Measurements from ENCODE around the gene SERPINA4.
"Not testable (repeated sequence)": the region's sequence is repeated elsewhere in the genome, so short reads cannot be mapped to it uniquely, and the experiment has no call there.

Gene SERPINA4

DNA sequence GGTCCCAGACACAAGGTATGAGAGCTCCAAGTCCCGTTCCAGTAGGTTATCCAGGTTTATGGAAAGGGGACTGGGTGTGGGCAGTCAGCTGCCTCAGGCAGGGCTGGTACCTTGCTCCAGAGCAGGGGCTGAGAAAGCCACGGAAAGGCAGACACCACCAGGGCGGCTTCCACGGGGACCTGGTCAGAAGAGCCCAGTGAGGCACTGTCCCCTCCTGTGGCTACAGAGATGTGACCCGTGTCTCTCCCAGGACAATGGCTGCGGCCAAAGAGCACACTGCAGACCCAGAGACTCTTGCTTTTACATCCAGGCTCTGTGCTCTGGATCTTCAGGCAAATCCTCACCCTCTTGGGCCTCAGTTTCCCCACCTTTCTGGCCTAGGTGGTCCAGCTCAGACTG lies 8.8 kb downstream of the SERPINA4 start:
- DNase-seq: no peak

DNA sequence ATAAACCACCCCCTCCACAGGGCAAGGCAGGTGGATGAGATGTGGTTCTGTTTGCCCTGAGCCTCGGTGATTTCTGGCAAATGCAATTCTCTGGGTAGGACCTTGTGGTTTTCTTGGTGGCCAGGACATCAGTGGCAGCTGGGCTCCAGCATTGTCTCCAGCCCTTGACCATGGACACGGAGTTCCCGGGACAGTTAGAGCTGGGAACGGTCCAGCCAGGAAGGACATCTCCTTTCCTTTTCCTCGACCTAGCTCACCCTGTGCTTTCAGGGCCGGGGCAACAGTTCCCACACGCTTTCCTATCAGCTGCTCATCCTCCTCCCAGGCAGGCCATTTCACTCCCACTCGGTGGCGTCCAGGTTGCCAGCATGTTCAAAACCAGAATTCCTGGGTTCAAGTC lies 9.2 kb downstream of the SERPINA4 start:
- no peak for DNase-seq

DNA sequence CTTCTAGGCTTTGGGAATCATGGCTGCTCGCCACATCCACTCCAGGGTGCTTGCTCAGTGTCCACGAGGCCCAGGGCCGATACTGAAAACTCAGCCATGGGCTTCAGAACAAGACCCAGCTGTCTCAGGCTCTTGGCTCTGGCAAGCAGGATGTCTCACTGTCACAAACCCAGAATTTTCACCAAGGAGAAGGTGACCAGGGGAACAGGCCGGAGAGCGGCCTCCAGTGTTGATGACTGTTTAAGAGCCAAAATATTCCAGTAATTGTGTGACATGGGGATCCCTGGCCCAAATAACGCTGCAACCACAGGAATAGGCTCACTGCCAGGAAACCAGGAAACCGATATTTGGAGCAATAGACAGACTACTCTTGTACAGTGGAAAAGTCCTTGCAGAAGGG lies 10.2 kb downstream of the SERPINA4 start:
- no peak for DNase-seq

DNA sequence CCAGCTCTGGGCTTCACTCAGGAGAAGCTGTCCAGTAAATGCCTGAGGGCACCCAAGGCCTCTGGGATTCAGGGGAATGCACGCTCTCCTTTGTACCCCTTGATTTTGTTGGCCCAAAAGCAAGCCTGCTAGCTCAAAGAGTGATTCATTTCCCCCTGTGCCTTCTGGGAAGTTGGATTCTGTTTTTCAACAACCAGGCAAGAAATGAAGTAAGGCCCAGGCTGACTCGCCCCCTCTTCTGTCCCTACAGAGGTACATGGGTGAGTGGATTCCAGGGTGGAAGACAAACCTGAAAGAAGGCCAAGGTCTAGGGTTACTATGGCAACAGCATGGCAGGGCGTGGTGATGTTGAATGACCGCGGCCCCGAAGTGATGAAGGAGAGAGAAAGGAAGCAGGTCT lies 10.7 kb downstream of the SERPINA4 start:
- no peak for DNase-seq

DNA sequence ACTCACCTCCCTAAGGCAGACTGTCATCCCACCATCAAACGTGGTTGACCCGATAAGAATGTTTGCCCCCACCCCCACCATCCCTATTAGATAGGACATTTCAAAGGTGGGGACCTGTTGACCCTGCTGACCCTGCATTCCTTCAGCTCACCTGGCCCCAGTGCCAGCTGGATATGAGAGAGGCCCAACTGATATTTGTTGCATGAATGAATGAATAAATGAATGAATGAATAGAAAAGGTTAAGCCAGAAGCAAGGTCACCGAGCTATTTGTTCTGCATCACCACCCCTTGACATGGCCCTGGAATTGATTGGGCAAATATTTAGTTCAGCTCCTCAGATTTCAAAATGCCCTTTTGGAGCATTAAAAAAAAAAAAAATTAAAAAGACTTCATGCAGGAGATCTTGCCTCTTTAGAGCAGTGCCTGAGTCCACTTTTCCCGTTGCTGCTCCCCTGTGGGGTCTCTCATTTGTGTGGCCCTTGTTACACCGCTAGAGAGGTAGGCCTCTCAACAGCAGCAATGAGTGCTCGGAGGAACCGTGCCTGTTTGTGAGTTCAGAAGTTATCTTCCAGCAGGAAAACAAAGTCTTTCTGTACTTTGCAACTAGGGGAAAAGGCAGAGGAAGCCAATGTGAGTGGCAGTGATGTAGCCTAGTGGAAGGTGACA lies 11.5 kb downstream of the SERPINA4 start:
- DNase-seq: no peak

DNA sequence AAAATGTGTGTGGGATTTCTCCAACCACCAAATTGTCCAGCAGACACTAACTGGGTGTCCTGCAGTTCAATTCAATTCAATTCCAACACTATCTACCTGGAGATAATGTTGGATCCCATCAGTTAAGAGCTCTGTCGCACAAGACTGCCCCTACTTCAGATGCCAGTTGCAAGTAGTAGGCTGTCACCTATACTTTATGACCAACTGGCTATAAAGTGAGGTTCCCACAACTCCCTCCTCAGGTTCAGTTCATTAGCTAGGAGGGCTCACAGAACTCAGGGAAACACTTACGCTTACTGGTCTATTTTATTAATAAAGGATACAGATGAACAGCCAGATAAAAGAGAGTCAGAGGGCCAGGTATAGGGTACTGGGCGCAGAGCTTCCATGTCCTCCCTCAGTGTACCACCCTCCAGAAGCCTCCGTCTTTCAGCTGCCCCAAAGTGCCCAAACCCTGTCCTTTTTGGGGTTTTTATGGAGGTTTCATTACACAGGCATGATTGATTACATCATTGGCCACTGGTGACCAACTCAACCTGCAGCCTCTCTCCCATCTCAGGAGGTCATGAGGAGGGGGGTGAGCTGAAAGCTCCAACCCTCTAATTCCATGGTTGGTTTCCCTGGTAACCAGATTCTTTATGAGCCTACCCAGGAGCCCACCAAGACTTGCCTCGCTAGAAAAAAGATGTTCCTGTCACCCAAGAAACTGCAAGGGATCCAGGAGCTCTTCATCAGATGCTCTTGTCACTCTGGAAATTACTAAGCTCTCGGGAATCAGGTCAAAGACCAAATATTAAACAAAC lies 12.4 kb downstream of the SERPINA4 start:
- no peak for DNase-seq

DNA sequence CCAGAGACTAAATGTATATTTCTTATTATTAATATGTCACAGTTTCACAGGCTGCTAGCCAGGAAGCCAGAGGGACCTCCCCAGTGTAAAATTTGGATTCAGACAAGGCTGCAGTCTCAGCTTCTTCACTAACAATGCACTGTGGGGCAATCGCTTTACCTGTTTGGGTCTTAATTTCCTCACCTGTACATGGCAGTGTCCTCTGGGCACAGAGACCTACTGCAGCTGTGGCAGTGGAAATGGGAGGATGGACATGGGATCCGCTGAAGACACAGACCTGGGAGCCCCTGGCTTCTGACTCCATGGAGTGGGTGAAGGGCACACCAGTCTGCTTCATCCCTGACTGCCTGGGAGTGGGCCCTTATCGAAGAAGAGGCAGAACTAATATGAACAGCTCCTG lies 13.1 kb downstream of the SERPINA4 start:
- DNase-seq: no peak

DNA sequence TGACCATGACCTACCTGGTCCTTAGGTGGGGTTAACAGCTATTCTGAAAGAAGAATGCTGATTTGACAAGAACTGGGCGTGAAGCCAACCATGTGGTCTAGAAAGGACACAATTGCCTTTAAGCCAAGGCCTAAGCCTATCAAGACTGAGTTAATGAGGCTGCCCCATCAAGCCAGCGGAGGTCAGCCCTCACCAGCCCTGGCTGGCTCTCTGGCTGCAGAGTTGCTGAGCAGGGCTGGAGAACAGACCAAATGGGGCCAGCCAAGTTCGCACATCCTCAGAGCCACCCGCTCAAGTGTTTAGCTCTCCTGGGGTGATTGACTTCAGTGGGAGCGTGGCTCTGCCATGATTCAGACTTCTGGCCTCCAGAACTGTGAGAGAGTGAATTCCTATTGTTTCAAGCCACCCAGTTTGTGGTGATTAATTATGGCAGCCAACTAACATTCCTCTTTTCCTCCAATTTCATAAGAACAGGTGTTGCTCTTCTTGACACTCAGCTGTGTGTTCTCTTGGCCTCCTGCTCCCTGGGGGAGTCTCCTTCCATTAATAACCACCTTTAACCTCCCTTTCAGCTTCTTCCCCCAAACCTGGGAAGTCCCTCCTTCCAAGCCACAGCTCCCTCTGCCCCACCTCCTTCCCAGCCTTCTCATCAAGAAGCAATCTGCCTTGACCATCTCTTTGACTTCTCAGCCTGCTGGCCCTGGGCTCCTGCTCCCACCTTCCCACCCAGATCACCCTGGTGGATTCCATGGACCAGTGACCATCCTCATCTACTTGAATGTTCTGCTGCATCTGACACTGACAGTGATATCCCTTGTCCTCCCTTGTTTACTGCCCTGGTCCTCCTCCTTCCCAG lies 14.7 kb downstream of the SERPINA4 start:
- DNase-seq: no peak

DNA sequence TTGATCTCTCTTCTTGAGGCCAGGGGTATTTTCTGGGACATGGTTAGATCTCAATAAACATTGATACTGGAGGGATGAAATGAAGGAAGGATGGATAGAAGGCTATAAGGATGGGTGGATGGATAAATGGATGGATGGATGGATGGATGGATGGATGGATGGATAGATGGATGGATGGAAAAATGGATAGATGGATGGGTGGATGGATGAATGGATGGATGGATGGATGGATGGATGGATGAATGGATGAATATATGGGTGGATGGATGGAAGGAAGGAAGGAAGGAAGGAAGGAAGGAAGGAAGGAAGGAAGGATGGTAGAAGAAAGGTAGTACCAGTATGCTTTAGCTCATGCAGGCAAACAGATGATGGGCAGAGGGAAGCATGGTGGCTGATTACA lies 16.2 kb downstream of the SERPINA4 start:
- not testable (repeated sequence) for DNase-seq

DNA sequence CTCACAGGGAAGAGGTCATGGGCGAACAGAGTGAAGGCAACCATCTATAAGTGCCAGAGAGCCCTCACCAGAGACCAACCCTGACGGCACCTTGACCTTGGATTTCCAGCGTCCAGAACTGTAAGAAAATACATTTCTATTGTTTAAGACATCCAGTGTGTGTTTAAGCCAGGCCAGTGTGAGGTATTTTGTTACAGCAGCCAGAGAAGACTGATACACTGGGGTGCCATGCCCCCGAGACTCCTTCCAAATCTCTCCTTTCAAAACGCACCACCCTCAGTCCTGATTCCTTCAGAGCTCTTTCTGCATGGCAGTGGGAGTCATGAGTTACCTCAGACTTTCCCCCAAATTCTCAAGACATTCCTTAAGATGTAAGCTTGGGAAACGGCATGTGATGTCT lies 17.5 kb downstream of the SERPINA4 start:
- DNase-seq: no peak

DNA sequence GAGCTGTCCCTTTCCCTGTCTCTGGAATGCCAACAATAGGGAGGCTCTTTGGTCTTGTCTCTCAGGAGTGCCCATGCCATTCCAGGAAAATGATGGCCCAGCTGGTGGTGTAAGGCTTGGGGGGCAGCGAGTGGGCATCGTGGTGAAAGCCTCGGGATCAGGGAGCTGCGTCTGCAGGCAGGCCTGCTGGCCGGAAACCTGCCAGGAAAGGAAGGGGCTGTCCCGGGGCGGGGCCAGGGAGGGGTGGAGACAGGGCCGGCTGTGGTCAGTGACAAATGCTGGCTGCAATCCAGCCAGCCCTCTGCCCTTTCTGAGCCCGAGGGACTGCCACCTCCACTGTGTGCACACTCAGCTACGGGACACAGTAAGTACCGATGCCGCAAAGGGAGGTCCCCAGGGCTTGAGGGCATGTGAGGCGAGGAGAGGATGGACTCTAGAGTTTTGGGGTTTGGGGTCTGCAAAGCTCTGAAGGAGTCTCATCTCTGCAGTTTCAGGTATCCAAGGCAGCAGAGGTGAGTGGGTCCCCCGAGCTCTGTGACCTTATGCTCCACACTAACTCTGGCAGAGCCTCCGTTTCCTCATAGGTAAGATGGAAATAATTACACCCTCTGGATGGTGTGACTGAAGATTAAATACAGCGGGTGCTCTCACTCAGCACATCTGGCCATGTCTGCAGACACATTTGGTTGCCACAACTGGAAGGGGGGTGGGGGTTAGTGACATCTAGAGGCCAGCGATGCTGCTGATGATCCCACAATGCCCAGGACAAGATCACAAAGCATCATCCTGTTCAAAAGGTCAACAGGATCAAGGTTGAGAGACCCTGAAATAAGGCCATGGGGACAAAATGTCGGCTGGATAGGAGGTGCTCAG lies 20.1 kb downstream of the SERPINA4 start, which contains the start of gene SERPINA5:
TSS of gene SERPINA5 (plus strand) at position 300 of the 873 bp plus-strand sequence. CDS start 5,937 bp downstream, outside the sequence.
- no peak for DNase-seq

DNA sequence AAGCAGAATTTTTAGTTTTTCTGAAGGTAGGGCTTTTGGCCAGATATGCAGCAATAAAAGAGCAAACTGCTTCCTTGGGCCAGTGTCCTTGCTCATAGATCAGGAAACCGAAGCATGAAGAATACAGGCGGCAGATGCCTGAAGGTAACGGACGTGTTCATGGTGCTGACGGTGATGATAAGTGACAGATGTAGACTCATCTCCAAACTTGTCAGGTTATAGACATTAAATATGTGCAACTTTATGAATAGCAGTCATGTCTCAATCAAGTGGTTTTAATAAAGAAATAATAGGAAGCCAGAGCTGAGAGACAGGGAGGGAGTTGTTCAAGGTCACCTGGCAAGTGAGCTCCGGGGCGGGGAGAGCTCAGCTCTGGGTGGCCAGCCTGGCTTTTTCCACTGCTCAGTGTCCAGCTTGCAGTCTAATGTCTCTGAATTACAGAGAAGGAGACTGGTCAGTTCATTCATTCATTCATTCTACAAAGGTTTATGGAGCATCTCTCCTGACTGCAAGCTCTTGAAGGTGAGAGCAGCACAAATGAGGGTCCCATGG lies 21.0 kb downstream of the SERPINA4 start:
- DNase-seq: no peak

DNA sequence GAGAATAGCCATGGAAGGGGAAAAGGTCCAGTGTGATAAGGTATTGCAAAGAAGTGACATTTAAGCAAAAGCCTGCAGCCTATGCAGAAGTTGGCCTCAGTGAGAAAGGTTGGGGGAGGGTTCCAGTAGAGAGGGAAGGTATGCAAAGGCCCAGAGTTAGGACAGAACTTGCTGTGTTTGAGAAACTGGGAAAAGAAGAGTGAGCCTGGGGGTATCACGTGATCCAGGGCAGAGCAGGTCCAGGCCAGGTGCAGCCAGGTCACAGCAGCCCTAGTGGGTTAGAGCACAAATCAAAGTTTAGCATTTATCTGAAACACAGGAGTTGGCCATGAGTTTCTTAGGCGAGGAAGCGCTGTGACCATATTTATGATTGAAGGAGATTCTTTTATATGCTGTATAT lies 21.6 kb downstream of the SERPINA4 start:
- no peak for DNase-seq

DNA sequence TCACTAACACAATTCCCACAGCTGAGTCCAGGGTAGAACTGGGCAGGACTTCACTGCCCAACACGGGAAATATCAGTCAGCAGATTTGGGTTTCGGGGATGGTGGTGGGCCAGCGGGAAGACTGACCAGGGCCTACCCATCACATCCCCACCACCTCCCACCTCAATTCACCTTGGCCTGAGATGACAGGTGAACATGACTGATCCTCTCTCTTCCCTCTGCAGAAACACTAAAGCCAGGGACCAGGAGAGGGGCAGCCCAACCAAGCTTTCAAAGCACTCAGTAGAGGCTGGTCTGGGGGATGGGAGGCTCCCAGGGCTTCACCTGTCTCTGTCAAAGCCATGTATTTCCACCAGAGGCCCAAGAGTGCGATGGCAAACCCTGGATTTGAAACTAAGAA lies 22.3 kb downstream of the SERPINA4 start:
- DNase-seq: no peak

DNA sequence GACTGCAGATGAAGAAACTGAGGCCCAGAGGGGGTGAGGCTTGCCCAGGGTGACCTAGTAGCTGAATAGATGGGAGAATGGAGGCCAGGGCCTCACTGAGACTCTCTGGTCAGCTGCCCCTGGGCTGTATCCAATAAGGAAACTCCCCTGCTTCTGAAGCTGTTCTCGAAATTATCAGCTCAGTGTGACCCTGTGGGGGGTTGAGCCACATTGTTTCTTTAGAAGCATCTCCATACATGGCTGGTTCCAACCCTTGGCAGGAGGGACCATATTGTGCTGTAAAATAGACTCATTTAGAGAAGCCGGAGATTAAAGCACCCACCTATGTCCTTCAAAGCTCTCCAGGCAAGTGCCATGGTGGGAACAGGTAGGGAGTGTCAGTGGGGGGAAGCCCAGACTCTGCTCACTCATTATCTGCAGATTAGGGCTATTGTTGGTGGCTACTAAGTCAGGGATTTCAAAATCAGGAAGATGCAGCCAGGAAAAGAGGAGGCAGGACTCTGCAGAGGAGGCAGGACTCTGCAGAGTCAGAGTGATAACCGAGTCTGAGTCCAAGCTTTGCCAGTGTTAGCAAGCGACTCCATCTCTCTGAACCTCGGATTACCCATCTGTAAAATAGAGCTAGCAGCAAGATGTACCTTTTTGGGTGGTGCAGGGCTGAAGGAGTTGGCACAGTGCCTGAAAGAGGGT lies 23.5 kb downstream of the SERPINA4 start:
- DNase-seq: no peak

DNA sequence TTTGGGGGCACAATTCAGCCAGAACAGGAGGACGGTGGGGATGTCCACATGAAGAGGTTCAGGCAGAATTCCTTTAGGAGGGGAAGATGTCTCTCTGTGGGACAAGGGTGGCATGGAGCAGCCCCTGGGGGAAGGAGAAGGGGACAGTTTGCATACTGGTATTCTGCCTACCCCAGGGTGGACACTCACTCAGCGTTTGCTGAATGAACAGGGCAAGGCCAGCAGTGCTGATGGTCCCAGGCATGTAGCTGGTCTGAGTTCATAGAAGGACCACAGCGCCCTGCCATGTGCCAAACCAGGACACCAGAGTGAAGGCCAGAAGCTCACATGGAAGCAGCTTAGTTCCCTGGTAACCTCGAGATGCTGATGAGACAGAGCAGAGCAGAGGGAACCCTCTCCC lies 25.4 kb downstream of the SERPINA4 start:
- DNase-seq: no peak

DNA sequence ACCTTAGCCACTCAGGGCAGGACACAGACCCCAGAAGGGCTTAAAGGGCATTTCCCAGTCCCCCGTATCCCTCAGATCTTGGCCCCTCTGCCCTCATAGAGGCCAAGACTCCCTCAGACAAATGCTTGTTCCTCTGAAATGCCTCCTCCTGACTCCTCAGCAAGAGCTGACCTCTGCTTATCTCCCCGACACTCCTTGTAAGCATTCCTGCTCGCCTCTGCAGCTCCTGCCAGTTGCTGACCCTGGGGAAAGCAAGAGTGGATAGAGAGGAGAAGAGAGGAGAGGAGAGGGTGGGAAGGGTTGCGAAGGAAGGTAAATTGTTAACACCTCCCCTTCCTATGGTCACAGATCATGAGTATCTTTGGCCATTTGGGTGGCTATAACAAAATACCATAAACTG lies 27.1 kb downstream of the SERPINA4 start:
- no peak for DNase-seq

DNA sequence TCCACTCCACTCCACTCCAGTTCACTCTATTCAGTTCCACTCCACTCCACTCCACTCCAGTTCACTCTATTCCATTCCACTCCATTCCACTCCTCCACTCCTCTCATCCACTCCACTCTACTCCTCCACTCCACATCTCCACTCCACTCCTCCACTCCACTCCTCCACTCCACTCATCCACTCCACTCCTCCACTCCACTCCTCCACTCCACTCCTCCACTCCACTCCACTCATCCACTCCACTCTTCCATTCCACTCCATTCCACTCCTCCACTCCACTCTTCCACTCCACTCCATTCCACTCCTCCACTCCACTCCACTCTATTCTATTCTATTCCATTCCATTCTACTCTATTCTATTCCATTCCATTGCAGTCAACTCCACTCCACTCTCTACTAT lies 29.8 kb downstream of the SERPINA4 start:
- DNase-seq: no peak

DNA sequence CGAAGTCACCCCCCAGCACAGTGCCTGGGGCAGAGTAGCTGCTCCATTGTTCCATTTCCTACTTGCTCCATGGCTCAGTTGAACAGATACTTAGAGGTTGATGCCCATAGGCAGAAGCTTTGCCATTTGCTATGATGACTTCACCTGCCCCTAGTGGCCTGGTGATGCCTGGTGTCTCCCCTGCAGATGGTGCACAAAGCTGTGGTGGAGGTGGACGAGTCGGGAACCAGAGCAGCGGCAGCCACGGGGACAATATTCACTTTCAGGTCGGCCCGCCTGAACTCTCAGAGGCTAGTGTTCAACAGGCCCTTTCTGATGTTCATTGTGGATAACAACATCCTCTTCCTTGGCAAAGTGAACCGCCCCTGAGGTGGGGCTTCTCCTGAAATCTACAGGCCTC lies 30.6 kb downstream of the SERPINA4 start:
- no peak for DNase-seq

DNA sequence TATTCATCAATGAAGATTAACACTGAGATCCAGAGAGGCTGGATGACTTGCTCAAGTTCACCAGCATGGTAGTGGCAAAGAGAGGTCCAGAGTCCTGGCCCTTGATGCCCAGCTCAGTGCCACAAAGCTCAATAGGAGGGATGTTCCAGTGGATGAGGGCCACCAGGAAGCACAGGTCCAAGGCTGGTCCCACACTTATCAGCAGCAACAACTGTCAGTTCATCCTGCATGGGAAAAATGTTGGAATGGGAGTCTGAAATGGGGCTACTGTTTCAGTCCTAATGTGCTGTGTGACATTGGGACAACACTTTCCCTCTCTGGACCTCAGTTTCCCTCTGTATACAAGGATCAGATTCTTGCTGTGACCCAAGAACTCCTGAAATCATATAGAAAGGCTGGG lies 31.2 kb downstream of the SERPINA4 start:
- DNase-seq: no peak

DNA sequence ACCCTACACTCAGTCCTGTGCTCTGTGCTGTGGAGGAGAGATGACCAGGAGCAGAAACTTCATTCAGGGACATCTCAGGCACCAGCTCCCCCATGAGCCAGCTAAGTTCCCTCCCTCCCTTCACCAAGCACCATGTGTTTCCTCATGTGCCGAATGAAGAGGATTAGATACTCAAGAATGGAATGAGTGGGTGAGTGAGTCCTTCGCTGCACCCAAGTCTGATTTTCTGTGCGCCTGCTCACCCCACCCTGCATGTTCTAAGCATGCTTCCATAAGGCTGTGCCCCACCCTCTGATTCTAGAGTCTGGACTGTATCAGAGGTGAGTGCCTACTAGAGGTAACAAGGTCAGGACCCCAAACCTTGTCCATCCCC lies 32.1 kb downstream of the SERPINA4 start:
- no peak for DNase-seq
